ENCODE results near the gene DHDDS.

- TF ChIP-seq CTCF (IDR thresholded peaks at IDR 0.05; ENCODE audit: low read depth, low read length) (no peak), MYC (IDR thresholded peaks at IDR 0.05; ENCODE audit: low read depth, low read length) (no peak), POLR2A (IDR thresholded peaks at IDR 0.05; ENCODE audit: extremely low read depth, insufficient read length) (no peak), MAX (IDR thresholded peaks at IDR 0.05; ENCODE audit: low read depth, low read length) (no peak)
Observed at GRCh38 chr1:26395754-26396153, 36.4 kb upstream of the DHDDS start.

Measured in NB4 (cell line).